Vagina (tissue), 2 donors: ENCODE data around the gene PCNT. TPM values are rescaled to one million over a fixed set of nuclear protein-coding genes. Genes with fewer than 3 reads are reported as not detected.

Experiments used
- DNase-seq, 2 donors: peaks; one replicate each; pipeline ENCODE4 v3.0.0-alpha.2; 2017; ENCODE audit errors: extremely low spot score in 2 of 2
- H3K27ac ChIP-seq: fragments of 200-600 bp; sonication (generic); one replicate; pipeline ENCODE4 v1.5.1; 2019
- H3K27me3 ChIP-seq: fragments of 200-600 bp; sonication (generic); one replicate; pipeline ENCODE4 v1.5.1; 2019
- H3K36me3 ChIP-seq, 2 donors: fragments of 200-600 bp; sonication (generic); one replicate each; pipeline ENCODE4 v1.5.1; 2017 to 2019
- H3K4me1 ChIP-seq: fragments of 200-600 bp; sonication (generic); one replicate; pipeline ENCODE4 v1.5.1; 2019
- H3K4me3 ChIP-seq, 2 donors: fragments of 200-600 bp; sonication (generic); 1 replicate in 1 of 2; 2 replicates in 1 of 2; pipeline ENCODE4 v1.5.1; 2016 to 2019
- H3K9me3 ChIP-seq: fragments of 200-600 bp; sonication (generic); one replicate; pipeline ENCODE4 v1.5.1; 2019
- CTCF ChIP-seq, 3 experiments: fragments of 450-650 bp in 2 of 3; fragments of 200-600 bp in 1 of 3; sonication (generic) in 1 of 3; IDR thresholded peaks; one replicate each; pipeline ENCODE4 v1.5.1; 2017 to 2019; ENCODE audit warnings: antibody characterized with exemption in 3 of 3, mild to moderate bottlenecking in 2 of 3, moderate library complexity in 2 of 3
- POLR2A ChIP-seq, 2 donors: fragments of 450-650 bp; IDR thresholded peaks; one replicate each; pipeline ENCODE4 v1.6.1; 2017; ENCODE audit warnings: antibody characterized with exemption in 2 of 2, mild to moderate bottlenecking in 2 of 2, moderate library complexity in 2 of 2
- POLR2AphosphoS5 ChIP-seq, 2 donors: sonication (generic); formaldehyde crosslinking; IDR thresholded peaks; one replicate each; pipeline ENCODE4 v1.9.0; 2017; ENCODE audit warnings: antibody characterized with exemption in 2 of 2, mild to moderate bottlenecking in 2 of 2, low read depth in 1 of 2; ENCODE audit not compliant: insufficient read depth in 1 of 2
- intact Hi-C: fragments of 100-400 bp; cut with DNase I; formaldehyde crosslinking; loops from one replicate; pipeline ENCODE4 v1.15.1; 2023
- total RNA-seq: library from RNA; depleted of rRNA; stranded (reverse); fragments of >200 nt; gene quantifications from one replicate; pipeline ENCODE4 v1.2.3, GENCODE V29; 2016

Gene PCNT
- total RNA-seq, 1 donor from 2014 or later, result 35.8 TPM

GRCh38 chr21:46314441-46315020 lies 9.4 kb upstream of the PCNT start:
- H3K4me1 ChIP-seq, result no peaks in the 10 kb centered on the region
- H3K9me3 ChIP-seq, result no peaks in the 10 kb centered on the region
- intact Hi-C loops, result no loop called here
- DNase-seq, result no peak
- no peak overlapping the region for H3K27ac ChIP-seq
- H3K27me3 ChIP-seq, result no peaks in the 10 kb centered on the region
- H3K4me3 ChIP-seq, result no peak overlapping the region
- TF ChIP-seq POLR2AphosphoS5 (IDR thresholded peaks at IDR 0.05; ENCODE audit: insufficient read depth in 1 of 2, low read depth in 1 of 2), result no peak
- TF ChIP-seq CTCF (IDR thresholded peaks at IDR 0.05), result no peak
- no peak for TF ChIP-seq POLR2A (IDR thresholded peaks at IDR 0.05)
- no peaks in the 10 kb centered on the region for H3K36me3 ChIP-seq

- Histone ChIP-seq H3K9me3 (no peaks in the 10 kb centered on the region), H3K4me1 (peaks cover 2% of the 10 kb centered on the region), H3K27ac (no peak overlapping the region), H3K4me3 (no peak overlapping the region), H3K36me3 (no peaks in the 10 kb centered on the region), H3K27me3 (no peaks in the 10 kb centered on the region)
- DNase-seq, result no peak
- intact Hi-C loops, result no loop called here
- TF ChIP-seq POLR2A (IDR thresholded peaks at IDR 0.05) (no peak), POLR2AphosphoS5 (IDR thresholded peaks at IDR 0.05; ENCODE audit: insufficient read depth in 1 of 2, low read depth in 1 of 2) (no peak), CTCF (IDR thresholded peaks at IDR 0.05) (no peak)
Observed at GRCh38 chr21:46316708-46317324, 7.1 kb upstream of the PCNT start.

- Histone ChIP-seq H3K9me3 (no peaks in the 10 kb centered on the region), H3K36me3 (no peaks in the 10 kb centered on the region), H3K4me3 (no peak overlapping the region), H3K27me3 (no peaks in the 10 kb centered on the region), H3K27ac (no peak overlapping the region), H3K4me1 (peaks cover 13% of the 10 kb centered on the region)
- TF ChIP-seq CTCF (IDR thresholded peaks at IDR 0.05) (no peak), POLR2AphosphoS5 (IDR thresholded peaks at IDR 0.05; ENCODE audit: insufficient read depth in 1 of 2, low read depth in 1 of 2) (no peak), POLR2A (IDR thresholded peaks at IDR 0.05) (no peak)
- intact Hi-C loops, result no loop called here
- DNase-seq, result no peak
Observed at GRCh38 chr21:46317710-46318463, 6.1 kb upstream of the PCNT start.

- Histone ChIP-seq H3K9me3 (no peaks in the 10 kb centered on the region), H3K4me3 (no peak overlapping the region), H3K27ac (no peak overlapping the region), H3K36me3 (no peaks in the 10 kb centered on the region), H3K27me3 (no peaks in the 10 kb centered on the region), H3K4me1 (peaks cover 18% of the 10 kb centered on the region)
- no peak for TF ChIP-seq POLR2A (IDR thresholded peaks at IDR 0.05)
- TF ChIP-seq CTCF (IDR thresholded peaks at IDR 0.05), result no peak
- TF ChIP-seq POLR2AphosphoS5 (IDR thresholded peaks at IDR 0.05; ENCODE audit: insufficient read depth in 1 of 2, low read depth in 1 of 2), result no peak
- intact Hi-C loops, result no loop called here
- DNase-seq, result no peak
Observed at GRCh38 chr21:46318464-46318845, 5.5 kb upstream of the PCNT start.

GRCh38 chr21:46319186-46319585 lies 4.8 kb upstream of the PCNT start:
- Histone ChIP-seq H3K36me3 (no peaks in the 10 kb centered on the region), H3K4me3 (no peak overlapping the region), H3K27ac (no peak overlapping the region), H3K9me3 (no peaks in the 10 kb centered on the region), H3K27me3 (no peaks in the 10 kb centered on the region), H3K4me1 (peaks cover 18% of the 10 kb centered on the region)
- no peak for DNase-seq
- intact Hi-C loops, result no loop called here
- TF ChIP-seq POLR2AphosphoS5 (IDR thresholded peaks at IDR 0.05; ENCODE audit: insufficient read depth in 1 of 2, low read depth in 1 of 2) (no peak), POLR2A (IDR thresholded peaks at IDR 0.05) (no peak), CTCF (IDR thresholded peaks at IDR 0.05) (no peak)
